ENCODE measurements around the gene EXOSC1.
"Not testable (repeated sequence)": the region's sequence is repeated elsewhere in the genome, so short reads cannot be mapped to it uniquely, and the experiment has no call there.

The EXOSC1 gene

GRCh38 chr10:97445722-97446639 is at the start of gene EXOSC1, which contains the start of gene ZDHHC16:
TSS of gene EXOSC1 (minus strand) at chr10:97446006. CDS start at chr10:97445985, 21 bp downstream.
TSS of gene ZDHHC16 (plus strand) at chr10:97446175. CDS start at chr10:97451676, 5,501 bp downstream.
- DNase-seq, result peak; percentile 82

GRCh38 chr10:97494863-97495506 is 49.2 kb upstream of the EXOSC1 start:
- DNase-seq, result no peak

- DNase-seq, result no peak
These were observed 48.3 kb upstream of the EXOSC1 start for GRCh38 chr10:97494151-97494550.

GRCh38 chr10:97490592-97490991 is 44.8 kb upstream of the EXOSC1 start:
- DNase-seq, result peak; percentile 15

GRCh38 chr10:97485647-97486281 is 40.0 kb upstream of the EXOSC1 start:
- DNase-seq, result no peak

- no peak for DNase-seq
These were observed 38.1 kb upstream of the EXOSC1 start for GRCh38 chr10:97483921-97484320.

- no peak for DNase-seq
These were observed 37.7 kb upstream of the EXOSC1 start for GRCh38 chr10:97483506-97483905.

- DNase-seq, result no peak
These were observed 36.6 kb upstream of the EXOSC1 start for GRCh38 chr10:97482381-97482780.

GRCh38 chr10:97481071-97481470 is 35.3 kb upstream of the EXOSC1 start:
- no peak for DNase-seq

- DNase-seq, result no peak
These were observed 34.1 kb upstream of the EXOSC1 start for GRCh38 chr10:97479939-97480338.

- not testable (repeated sequence) for DNase-seq
These were observed 33.6 kb upstream of the EXOSC1 start for GRCh38 chr10:97479410-97479809.

- no peak for DNase-seq
These were observed 30.3 kb upstream of the EXOSC1 start for GRCh38 chr10:97475936-97476594.

- DNase-seq, result no peak
These were observed 29.1 kb upstream of the EXOSC1 start for GRCh38 chr10:97474918-97475317.

GRCh38 chr10:97468781-97469180 is 23.0 kb upstream of the EXOSC1 start:
- not testable (repeated sequence) for DNase-seq

GRCh38 chr10:97468162-97468561 is 22.4 kb upstream of the EXOSC1 start:
- peak; percentile 48 for DNase-seq

GRCh38 chr10:97466755-97467154 is 20.9 kb upstream of the EXOSC1 start:
- DNase-seq, result no peak

- DNase-seq, result no peak
These were observed 20.2 kb upstream of the EXOSC1 start for GRCh38 chr10:97465982-97466381.

GRCh38 chr10:97464226-97464625 is 18.4 kb upstream of the EXOSC1 start:
- DNase-seq, result no peak

GRCh38 chr10:97463363-97464132 is 17.7 kb upstream of the EXOSC1 start:
- no peak for DNase-seq

GRCh38 chr10:97462309-97462708 is 16.5 kb upstream of the EXOSC1 start:
- DNase-seq, result no peak

- no peak for DNase-seq
These were observed 14.1 kb upstream of the EXOSC1 start for GRCh38 chr10:97459933-97460332.

- DNase-seq, result no peak
These were observed 13.3 kb upstream of the EXOSC1 start for GRCh38 chr10:97459111-97459510.
